WTC11 (cell line): ENCODE measurements around the gene LYPD3. TPM values are rescaled to one million over a fixed set of nuclear protein-coding genes. Genes with fewer than 3 reads are reported as not detected.

ENCODE experiments used
- ATAC-seq: fragments of 200-7000 bp; cut with Tn5 transposase; 2 replicates; pipeline ENCODE4 v1.10.0; 2021; ENCODE audit warnings: mild to moderate bottlenecking, moderate library complexity
- CTCF ChIA-PET: fragments of 300-600 bp; sonication (Branson Sonifier 250); formaldehyde crosslinking; loops from one replicate; lab custom pipeline; 2021; ENCODE audit warnings: antibody characterized with exemption; lab: Charles Lee
- POLR2A ChIA-PET: fragments of 350-600 bp; sonication (Branson Sonifier 250); formaldehyde crosslinking; loops from one replicate; lab custom pipeline; 2021; ENCODE audit warnings: antibody characterized with exemption; lab: Charles Lee
- DNase-seq: peaks from one replicate; pipeline ENCODE4 v3.0.0; 2021; ENCODE audit warnings: low spot score
- H3K27ac Mint-ChIP-seq: 2 replicates; pipeline ENCODE4 v1.8.0; 2021; ENCODE audit warnings: mixed read lengths
- H3K27me3 Mint-ChIP-seq: 2 replicates; pipeline ENCODE4 v1.8.0; 2021; ENCODE audit warnings: low read depth, mild to moderate bottlenecking, moderate library complexity, mixed read lengths
- H3K36me3 Mint-ChIP-seq: 2 replicates; pipeline ENCODE4 v1.8.0; 2021; ENCODE audit warnings: mixed read lengths
- H3K4me1 Mint-ChIP-seq: 2 replicates; pipeline ENCODE4 v1.8.0; 2022; ENCODE audit warnings: mixed read lengths
- H3K4me3 Mint-ChIP-seq: 2 replicates; pipeline ENCODE4 v1.8.0; 2021; ENCODE audit warnings: mild to moderate bottlenecking, moderate library complexity, mixed read lengths
- H3K9me3 Mint-ChIP-seq: 2 replicates; pipeline ENCODE4 v1.8.0; 2021; ENCODE audit warnings: mixed read lengths
- AR ChIP-seq: fragments of 250-450 bp; sonication (Bioruptor Pico); IDR thresholded peaks from 2 replicates; pipeline ENCODE4 v1.9.0; 2021; ENCODE audit warnings: mild to moderate bottlenecking
- CREB1 ChIP-seq: sonication (generic); formaldehyde crosslinking; IDR thresholded peaks from 2 replicates; pipeline ENCODE4 v1.8.0; 2023; ENCODE audit warnings: mild to moderate bottlenecking, missing genetic modification reagents
- ETV6 ChIP-seq: sonication (generic); formaldehyde crosslinking; IDR thresholded peaks from 2 replicates; pipeline ENCODE4 v1.8.1; 2022; ENCODE audit warnings: mild to moderate bottlenecking, missing genetic modification reagents
- FOXJ3 ChIP-seq: sonication (generic); formaldehyde crosslinking; IDR thresholded peaks from 2 replicates; pipeline ENCODE4 v1.9.0; 2021; ENCODE audit warnings: missing genetic modification reagents, mild to moderate bottlenecking, borderline replicate concordance
- NFYB ChIP-seq: sonication (generic); formaldehyde crosslinking; conservative IDR thresholded peaks from 2 replicates; pipeline ENCODE4 v1.8.0; 2022; ENCODE audit warnings: low read depth, missing genetic modification reagents
- SMAD4 ChIP-seq: sonication (generic); formaldehyde crosslinking; IDR thresholded peaks from 2 replicates; pipeline ENCODE4 v1.8.0; 2022; ENCODE audit warnings: mild to moderate bottlenecking, missing genetic modification reagents
- SOX15 ChIP-seq: fragments of 250-450 bp; sonication (Bioruptor Pico); IDR thresholded peaks from 2 replicates; pipeline ENCODE4 v1.9.0; 2021; ENCODE audit warnings: mild to moderate bottlenecking
- SP1 ChIP-seq: sonication (generic); formaldehyde crosslinking; conservative IDR thresholded peaks from 2 replicates; pipeline ENCODE4 v1.8.1; 2022; ENCODE audit warnings: missing genetic modification reagents
- ZNF281 ChIP-seq: sonication (generic); formaldehyde crosslinking; IDR thresholded peaks from 2 replicates; pipeline ENCODE4 v1.8.0; 2023; ENCODE audit warnings: mild to moderate bottlenecking, missing genetic modification reagents
- ZNF396 ChIP-seq: fragments of 250-450 bp; sonication (Bioruptor Pico); IDR thresholded peaks from 2 replicates; pipeline ENCODE4 v1.8.0; 2021; ENCODE audit warnings: mild to moderate bottlenecking, moderate library complexity, borderline replicate concordance
- total RNA-seq: library from RNA; stranded (reverse); gene quantifications from 3 replicates; pipeline ENCODE4 v1.2.3, GENCODE V29; 2021
- TF ChIP-seq, protein P1 (sequence below): sonication (generic); formaldehyde crosslinking; IDR thresholded peaks from 2 replicates; pipeline ENCODE4 v1.8.1; 2023; ENCODE audit warnings: mild to moderate bottlenecking, moderate library complexity, missing genetic modification reagents
- TF ChIP-seq, protein P2 (sequence below): sonication (generic); formaldehyde crosslinking; IDR thresholded peaks from 2 replicates; pipeline ENCODE4 v1.8.1; 2023; ENCODE audit warnings: mild to moderate bottlenecking, missing genetic modification reagents, moderate library complexity
- TF ChIP-seq, protein P3 (sequence below): sonication (generic); formaldehyde crosslinking; IDR thresholded peaks from 2 replicates; pipeline ENCODE4 v1.8.1; 2023; ENCODE audit warnings: mild to moderate bottlenecking, missing genetic modification reagents

Gene LYPD3
- total RNA-seq, 1 experiment from 2014 or later = 3.8 TPM

DNA sequence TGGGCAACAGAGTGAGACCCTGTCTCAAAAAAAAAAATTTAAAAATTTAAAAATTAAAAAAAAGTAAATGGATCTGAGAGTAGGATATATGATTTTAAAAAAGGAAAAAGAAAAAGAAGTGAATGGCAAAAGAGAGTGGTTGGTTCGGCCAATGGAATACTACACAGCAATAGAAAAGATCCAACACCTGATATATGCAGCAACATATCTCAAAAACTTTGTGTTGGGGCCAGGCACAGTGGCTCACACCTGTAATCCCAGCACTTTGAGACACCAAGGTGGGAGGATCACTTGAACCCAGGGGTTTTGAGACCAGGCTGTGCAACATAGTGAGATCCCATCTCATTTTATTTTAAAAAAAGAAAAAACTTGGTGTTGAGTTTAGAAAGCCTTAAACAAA, 1.4 kb upstream of the LYPD3 start (continued):
- TF ChIP-seq, protein P1, sequence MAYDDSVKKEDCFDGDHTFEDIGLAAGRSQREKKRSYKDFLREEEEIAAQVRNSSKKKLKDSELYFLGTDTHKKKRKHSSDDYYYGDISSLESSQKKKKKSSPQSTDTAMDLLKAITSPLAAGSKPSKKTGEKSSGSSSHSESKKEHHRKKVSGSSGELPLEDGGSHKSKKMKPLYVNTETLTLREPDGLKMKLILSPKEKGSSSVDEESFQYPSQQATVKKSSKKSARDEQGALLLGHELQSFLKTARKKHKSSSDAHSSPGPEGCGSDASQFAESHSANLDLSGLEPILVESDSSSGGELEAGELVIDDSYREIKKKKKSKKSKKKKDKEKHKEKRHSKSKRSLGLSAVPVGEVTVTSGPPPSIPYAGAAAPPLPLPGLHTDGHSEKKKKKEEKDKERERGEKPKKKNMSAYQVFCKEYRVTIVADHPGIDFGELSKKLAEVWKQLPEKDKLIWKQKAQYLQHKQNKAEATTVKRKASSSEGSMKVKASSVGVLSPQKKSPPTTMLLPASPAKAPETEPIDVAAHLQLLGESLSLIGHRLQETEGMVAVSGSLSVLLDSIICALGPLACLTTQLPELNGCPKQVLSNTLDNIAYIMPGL (CRISPR knock-in tag) = no peak
- TF ChIP-seq AR (CRISPR knock-in tag) = no peak
- TF ChIP-seq SOX15 = no peak
- TF ChIP-seq SMAD4 = no peak
- TF ChIP-seq, protein P2, sequence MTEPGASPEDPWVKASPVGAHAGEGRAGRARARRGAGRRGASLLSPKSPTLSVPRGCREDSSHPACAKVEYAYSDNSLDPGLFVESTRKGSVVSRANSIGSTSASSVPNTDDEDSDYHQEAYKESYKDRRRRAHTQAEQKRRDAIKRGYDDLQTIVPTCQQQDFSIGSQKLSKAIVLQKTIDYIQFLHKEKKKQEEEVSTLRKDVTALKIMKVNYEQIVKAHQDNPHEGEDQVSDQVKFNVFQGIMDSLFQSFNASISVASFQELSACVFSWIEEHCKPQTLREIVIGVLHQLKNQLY (CRISPR knock-in tag) = no peak
- TF ChIP-seq, protein P3, sequence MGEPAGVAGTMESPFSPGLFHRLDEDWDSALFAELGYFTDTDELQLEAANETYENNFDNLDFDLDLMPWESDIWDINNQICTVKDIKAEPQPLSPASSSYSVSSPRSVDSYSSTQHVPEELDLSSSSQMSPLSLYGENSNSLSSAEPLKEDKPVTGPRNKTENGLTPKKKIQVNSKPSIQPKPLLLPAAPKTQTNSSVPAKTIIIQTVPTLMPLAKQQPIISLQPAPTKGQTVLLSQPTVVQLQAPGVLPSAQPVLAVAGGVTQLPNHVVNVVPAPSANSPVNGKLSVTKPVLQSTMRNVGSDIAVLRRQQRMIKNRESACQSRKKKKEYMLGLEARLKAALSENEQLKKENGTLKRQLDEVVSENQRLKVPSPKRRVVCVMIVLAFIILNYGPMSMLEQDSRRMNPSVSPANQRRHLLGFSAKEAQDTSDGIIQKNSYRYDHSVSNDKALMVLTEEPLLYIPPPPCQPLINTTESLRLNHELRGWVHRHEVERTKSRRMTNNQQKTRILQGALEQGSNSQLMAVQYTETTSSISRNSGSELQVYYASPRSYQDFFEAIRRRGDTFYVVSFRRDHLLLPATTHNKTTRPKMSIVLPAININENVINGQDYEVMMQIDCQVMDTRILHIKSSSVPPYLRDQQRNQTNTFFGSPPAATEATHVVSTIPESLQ = no peak

DNA sequence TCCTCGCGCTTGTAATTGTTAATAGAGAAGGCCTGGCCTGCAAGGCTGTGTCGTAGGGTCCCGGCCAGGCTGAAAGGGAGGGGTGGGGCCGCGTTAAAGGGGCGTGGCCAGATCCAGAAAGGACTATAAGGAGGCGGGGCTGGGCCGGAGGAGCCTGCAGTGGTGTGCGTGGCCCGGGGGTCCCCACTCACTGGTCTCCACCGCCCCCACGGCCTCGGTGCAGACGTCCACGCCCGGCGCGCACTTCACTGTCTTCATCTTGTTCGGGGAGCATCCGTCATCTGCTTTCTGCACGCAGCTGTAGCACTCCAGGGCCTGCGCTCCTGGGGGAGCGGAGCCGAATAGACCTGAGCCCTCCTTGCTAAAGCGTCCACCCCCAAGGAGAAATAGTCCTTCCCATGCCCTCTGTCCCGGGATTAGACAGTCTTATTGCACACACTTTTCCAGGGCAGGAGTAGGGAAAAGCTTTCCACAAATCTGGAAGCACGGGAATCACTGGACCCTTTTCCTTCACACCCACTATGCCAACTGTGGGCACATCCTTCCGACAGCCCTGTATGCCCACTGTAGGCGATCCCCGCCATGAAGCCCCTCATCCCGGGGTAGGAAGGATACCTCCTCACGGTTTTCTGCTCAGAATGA, 1.2 kb downstream of the LYPD3 start:
- CTCF ChIA-PET = interaction anchor here (0.7 to 5.0 kb wide), 14 partner anchors 10 to 204 kb away, joined by 3 to 66 read pairs (median 9); partner anchors contain the start of genes PHLDB3 and ZNF575
- POLR2A ChIA-PET = interaction anchor here (0.7 to 2.2 kb wide), 6 partner anchors 38 to 244 kb away, joined by 3 to 11 read pairs (median 6); partner anchors contain the start of genes PHLDB3 and ZNF575
- no peak for TF ChIP-seq FOXJ3 (CRISPR knock-in tag)
- no peak for TF ChIP-seq ETV6 (CRISPR knock-in tag)
- no peak for TF ChIP-seq CREB1 (CRISPR knock-in tag)
- no peak for TF ChIP-seq ZNF396 (CRISPR knock-in tag)
- TF ChIP-seq ZNF281 (CRISPR knock-in tag) = no peak
- TF ChIP-seq NFYB = no peak
- TF ChIP-seq SP1 (CRISPR knock-in tag) = peak; percentile 12; the same call in 1 of the 2 replicates
- DNase-seq (peak; percentile 80), ATAC-seq (peak; percentile 31)
- no peaks in the 10 kb centered on the region for H3K9me3 Mint-ChIP-seq
- H3K4me1 Mint-ChIP-seq = peaks cover 14% of the 10 kb centered on the region
- H3K27me3 Mint-ChIP-seq = peaks cover 71% of the 10 kb centered on the region
- peak overlapping the region; percentile 91 for H3K4me3 Mint-ChIP-seq
- H3K27ac Mint-ChIP-seq = peak overlapping the region; percentile 99
- no peaks in the 10 kb centered on the region for H3K36me3 Mint-ChIP-seq
